Stimulated activated CD4-positive, alpha-beta T cell treated with anti-CD3 and anti-CD28 coated beads, Interleukin-12 subunit alpha, Interleukin-12 subunit beta, amount 100 ng/mL, for 48 hours (primary cell): ENCODE measurements around the gene CEACAM16.
"Not testable (repeated sequence)": the region's sequence is repeated elsewhere in the genome, so short reads cannot be mapped to it uniquely, and the experiment has no call there.

ENCODE experiments used
- DNase-seq, 3 donors: peaks; one replicate each; pipeline ENCODE4 v3.0.0-alpha.2; 2020; ENCODE audit warnings: low read depth in 2 of 3, low spot score in 1 of 3

Gene CEACAM16

GRCh38 chr19:44675521-44675920, 23.4 kb upstream of the CEACAM16 start:
- DNase-seq, result no peak

- no peak for DNase-seq
Measured at GRCh38 chr19:44677019-44677811, 21.7 kb upstream of the CEACAM16 start.

- no peak for DNase-seq
Measured at GRCh38 chr19:44680536-44680935, 18.4 kb upstream of the CEACAM16 start.

GRCh38 chr19:44681992-44682790, 16.8 kb upstream of the CEACAM16 start:
- no peak for DNase-seq

GRCh38 chr19:44682807-44683206, 16.1 kb upstream of the CEACAM16 start:
- no peak for DNase-seq

- DNase-seq, result no peak
Measured at GRCh38 chr19:44683434-44684210, 15.3 kb upstream of the CEACAM16 start.

- not testable (repeated sequence) for DNase-seq
Measured at GRCh38 chr19:44684396-44684795, 14.6 kb upstream of the CEACAM16 start.

GRCh38 chr19:44684892-44685863, 13.8 kb upstream of the CEACAM16 start:
- DNase-seq, result peak in 1 of 3 donors; percentile 5

- DNase-seq, result no peak
Measured at GRCh38 chr19:44685877-44686276, 13.1 kb upstream of the CEACAM16 start.

GRCh38 chr19:44686896-44687295, 12.1 kb upstream of the CEACAM16 start:
- no peak for DNase-seq

- DNase-seq, result no peak
Measured at GRCh38 chr19:44687888-44688287, 11.1 kb upstream of the CEACAM16 start.

- DNase-seq, result peak; percentile 55 to 81 (median 71)
Measured at GRCh38 chr19:44689290-44690130, 9.4 kb upstream of the CEACAM16 start.

GRCh38 chr19:44690131-44690440, 8.9 kb upstream of the CEACAM16 start:
- DNase-seq, result no peak

GRCh38 chr19:44692379-44692721, 6.6 kb upstream of the CEACAM16 start:
- DNase-seq, result no peak

- peak; percentile 13 to 38 (median 20) for DNase-seq
Measured at GRCh38 chr19:44694184-44694579, 4.8 kb upstream of the CEACAM16 start.

- no peak for DNase-seq
Measured at GRCh38 chr19:44696939-44697669, 1.8 kb upstream of the CEACAM16 start.

GRCh38 chr19:44697670-44698034, 1.3 kb upstream of the CEACAM16 start:
- no peak for DNase-seq

- DNase-seq, result no peak
Measured at GRCh38 chr19:44700547-44700946, 1.6 kb downstream of the CEACAM16 start.

GRCh38 chr19:44701228-44701627, 2.3 kb downstream of the CEACAM16 start:
- DNase-seq, result no peak
